Gastroesophageal sphincter (tissue), 3 donors: ENCODE measurements around the gene ATXN2L.
"Not testable (repeated sequence)": the region's sequence is repeated elsewhere in the genome, so short reads cannot be mapped to it uniquely, and the experiment has no call there.

Experiments used
- EP300 ChIP-seq: sonication (generic); formaldehyde crosslinking; IDR thresholded peaks from one replicate; pipeline ENCODE4 v1.6.1; 2017; ENCODE audit warnings: antibody characterized with exemption, mild to moderate bottlenecking
- POLR2A ChIP-seq, 2 donors: fragments of 450-650 bp; IDR thresholded peaks; one replicate each; pipeline ENCODE4 v1.6.1; 2017; ENCODE audit warnings: antibody characterized with exemption in 2 of 2, mild to moderate bottlenecking in 2 of 2, moderate library complexity in 1 of 2
- POLR2AphosphoS5 ChIP-seq: sonication (generic); formaldehyde crosslinking; IDR thresholded peaks from one replicate; pipeline ENCODE4 v1.6.1; 2017; ENCODE audit warnings: antibody characterized with exemption
- TF ChIP-seq, protein P1 (sequence below), 4 experiments: fragments of 200-600 bp in 2 of 4; fragments of 450-650 bp in 2 of 4; sonication (generic) in 1 of 4; IDR thresholded peaks; one replicate each; pipeline ENCODE4 v1.5.1; 2017 to 2019; ENCODE audit warnings: antibody characterized with exemption in 4 of 4, mild to moderate bottlenecking in 2 of 4, moderate library complexity in 2 of 4

DNA sequence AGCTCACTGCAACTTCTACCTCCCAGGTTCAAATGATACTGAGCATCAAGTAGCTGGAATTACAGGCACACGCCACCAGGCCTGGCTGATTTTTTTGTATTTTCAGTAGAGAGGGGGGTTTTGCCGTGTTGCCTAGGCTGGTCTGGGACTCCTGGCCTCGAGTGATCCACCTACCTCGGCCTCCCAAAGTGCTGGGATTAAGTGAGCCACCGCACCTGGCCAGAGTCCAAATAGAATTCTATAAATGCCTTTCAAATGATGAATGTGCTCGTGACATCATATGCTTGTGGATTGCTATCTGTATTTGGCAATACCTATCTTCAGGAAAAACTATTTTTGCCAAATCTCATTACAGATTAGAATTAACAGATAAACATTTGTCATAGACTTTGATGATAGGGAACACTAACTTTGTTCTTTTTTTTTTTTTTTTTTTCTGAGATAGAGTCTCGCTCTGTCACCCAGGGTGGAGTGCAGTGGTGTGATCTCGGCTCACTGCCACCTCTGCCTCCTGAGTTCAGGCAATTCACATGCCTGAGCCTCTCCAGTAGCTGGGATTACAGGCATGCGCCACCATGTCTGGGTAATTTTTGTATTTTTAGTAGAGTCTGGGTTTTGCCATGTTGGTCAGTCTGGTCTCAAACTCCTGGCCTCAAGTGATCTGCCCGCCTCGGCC lies 15.2 kb upstream of the ATXN2L start:
- TF ChIP-seq, protein P1, sequence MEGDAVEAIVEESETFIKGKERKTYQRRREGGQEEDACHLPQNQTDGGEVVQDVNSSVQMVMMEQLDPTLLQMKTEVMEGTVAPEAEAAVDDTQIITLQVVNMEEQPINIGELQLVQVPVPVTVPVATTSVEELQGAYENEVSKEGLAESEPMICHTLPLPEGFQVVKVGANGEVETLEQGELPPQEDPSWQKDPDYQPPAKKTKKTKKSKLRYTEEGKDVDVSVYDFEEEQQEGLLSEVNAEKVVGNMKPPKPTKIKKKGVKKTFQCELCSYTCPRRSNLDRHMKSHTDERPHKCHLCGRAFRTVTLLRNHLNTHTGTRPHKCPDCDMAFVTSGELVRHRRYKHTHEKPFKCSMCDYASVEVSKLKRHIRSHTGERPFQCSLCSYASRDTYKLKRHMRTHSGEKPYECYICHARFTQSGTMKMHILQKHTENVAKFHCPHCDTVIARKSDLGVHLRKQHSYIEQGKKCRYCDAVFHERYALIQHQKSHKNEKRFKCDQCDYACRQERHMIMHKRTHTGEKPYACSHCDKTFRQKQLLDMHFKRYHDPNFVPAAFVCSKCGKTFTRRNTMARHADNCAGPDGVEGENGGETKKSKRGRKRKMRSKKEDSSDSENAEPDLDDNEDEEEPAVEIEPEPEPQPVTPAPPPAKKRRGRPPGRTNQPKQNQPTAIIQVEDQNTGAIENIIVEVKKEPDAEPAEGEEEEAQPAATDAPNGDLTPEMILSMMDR (IDR thresholded peaks at IDR 0.05), result not testable (repeated sequence)
- TF ChIP-seq EP300; POLR2A (IDR thresholded peaks at IDR 0.05); POLR2AphosphoS5: not testable (repeated sequence)
